DMS 273 (cell line): ENCODE measurements around the gene DEFB119.
"Not testable (repeated sequence)": the region's sequence is repeated elsewhere in the genome, so short reads cannot be mapped to it uniquely, and the experiment has no call there.

Experiments
- DNase-seq: peaks from one replicate; lab custom pipeline; 2025; ENCODE audit not compliant: unreplicated experiment; lab: John Stamatoyannopoulos, UW

Gene DEFB119, protein sequence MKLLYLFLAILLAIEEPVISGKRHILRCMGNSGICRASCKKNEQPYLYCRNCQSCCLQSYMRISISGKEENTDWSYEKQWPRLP

DNA sequence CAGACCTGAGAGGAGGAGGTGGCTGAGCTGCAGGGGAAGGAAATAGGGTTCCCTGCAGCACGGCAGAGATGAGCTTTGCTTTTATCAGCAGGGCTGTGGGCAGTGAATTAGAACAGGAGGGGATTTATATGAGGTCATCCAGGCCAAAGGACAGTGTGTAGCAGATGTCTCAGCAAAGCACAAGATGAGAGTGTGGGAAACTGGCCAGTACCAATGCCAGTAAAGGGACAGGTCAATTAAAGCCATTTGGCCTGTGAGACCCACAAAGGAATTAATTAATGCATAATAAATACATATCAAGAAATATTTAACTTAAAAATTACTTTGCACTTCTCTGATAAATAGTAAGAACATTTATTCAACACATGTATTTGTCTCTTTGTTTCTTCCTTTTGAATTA is at the start of gene DEFB119:
TSS of gene DEFB119 (minus strand) at position 101 of the 400 bp plus-strand sequence. CDS start 107 bp downstream, outside the sequence.
- no peak for DNase-seq

DNA sequence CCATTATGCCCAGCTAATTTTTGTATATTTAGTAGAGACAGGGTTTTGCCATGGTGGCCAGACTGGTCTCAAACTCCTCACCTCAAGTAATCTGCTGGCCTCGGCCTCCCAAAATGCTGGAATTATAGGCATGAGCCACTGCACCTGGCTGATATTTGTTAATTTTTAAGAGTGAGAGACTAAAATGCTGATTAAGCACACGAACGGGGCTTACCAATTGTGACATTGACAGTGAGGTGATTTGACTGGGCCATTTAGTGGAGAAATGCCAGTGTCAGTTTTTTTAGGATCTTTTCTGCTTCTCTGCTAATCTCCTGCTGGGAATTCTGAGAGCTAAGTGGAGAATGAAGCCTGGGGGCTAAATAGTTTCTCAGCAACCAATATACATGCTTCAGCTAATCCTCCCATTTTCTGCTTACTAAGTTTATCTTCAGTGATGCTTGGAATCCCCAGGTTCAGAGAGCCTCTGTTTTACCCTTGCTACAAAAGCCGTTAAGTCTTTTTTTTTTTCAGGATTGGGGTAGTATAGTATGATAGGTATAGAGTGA is 40.3 kb upstream of the DEFB119 start:
- DNase-seq = no peak

DNA sequence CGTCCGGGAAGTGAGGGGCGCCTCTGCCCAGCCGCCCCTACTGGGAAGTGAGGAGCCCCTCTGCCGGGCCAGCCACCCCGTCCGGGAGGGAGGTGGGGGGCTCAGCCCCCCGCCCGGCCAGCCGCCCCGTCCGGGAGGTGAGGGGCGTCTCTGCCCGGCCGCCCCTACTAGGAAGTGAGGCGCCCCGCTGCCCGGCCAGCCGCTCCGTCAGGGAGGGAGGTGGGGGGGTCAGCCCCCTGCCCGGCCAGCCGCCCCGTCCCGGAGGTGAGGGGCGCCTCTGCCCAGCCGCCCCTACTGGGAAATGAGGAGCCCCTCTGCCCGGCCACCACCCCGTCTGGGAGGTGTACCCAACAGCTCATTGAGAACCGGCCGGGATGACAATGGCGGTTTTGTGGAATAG is 37.2 kb upstream of the DEFB119 start:
- DNase-seq = not testable (repeated sequence)

DNA sequence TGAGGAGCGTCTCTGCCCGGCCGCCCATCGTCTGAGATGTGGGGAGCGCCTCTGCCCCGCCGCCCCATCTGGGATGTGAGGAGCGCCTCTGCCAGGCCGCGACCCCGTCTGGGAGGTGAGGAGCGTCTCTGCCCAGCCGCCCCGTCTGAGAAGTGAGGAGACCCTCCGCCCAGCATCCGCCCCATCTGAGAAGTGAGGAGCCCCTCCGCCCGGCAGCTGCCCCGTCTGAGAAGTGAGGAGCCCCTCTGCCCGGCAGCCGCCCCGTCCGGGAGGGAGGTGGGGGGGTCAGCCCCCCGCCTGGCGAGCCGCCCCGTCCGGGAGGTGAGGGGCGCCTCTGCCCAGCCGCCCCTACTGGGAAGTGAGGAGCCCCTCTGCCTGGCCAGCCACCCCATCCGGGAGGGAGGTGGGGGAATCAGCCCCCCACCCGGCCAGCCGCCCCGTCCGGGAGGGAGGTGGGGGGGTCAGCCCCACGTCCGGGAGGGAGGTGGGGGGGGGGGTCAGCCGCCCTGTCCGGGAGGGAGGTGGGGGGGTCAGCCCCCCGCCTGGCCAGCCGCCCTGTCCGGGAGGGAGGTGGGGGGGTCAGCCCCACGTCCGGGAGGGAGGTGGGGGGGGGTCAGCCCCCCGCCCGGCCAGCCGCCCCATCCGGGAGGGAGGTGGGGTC is 36.6 kb upstream of the DEFB119 start:
- DNase-seq = not testable (repeated sequence)

DNA sequence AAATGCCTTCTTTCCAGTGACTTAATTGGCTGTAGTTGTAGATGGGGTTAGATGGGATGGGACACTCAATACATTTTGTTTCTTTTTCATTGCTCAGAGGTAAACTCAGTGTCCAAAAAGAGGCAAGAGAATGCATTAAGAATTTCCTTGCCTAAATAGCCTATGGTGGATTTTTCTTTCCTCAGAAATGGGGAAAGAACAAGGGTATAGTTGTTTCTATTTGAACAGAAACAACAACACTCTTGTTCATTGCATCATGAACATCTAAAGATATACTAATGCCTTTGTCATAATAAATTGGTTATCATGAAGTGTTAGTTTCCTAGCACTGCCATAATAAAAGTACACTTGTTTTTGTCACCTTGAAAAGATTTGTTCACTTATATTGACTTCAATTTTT is 35.4 kb upstream of the DEFB119 start:
- DNase-seq = no peak

DNA sequence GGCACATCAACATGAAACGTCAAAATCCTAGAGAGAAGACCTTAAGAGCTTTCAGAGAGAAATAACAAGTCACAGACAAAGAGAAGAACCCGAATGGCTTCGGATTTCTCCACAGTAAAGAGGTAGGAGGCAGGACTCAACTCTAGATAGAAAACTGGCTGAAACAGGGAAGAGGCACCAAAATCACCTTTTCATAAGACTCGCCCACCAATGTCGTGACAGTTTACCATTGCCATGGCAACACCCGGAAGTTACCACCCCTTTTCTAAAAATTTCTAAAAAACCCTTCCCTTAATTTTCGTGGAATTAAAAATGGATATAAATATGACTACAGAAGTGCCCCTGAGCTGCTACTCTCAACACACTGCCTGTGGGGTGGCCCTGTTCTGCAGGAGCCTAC is 27.9 kb upstream of the DEFB119 start:
- DNase-seq = no peak

DNA sequence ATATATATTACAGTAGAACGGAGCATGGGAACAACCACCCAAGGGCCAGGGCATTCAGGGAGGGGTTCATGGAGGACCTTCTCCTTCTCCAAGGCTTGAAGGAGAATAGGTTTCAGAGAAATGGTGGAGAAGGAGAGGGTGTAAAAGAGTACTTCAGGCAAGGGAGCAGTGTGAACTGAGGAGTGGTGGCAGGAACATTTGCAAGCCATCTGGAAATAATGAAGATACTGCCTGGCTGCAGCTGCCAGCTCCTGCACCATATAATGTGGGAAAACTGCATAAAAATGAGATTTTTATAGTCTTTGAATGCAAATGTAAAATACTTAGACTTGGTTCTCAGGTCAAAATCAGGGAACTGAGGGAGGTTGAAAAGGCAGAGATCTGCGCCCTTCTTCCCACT is 25.3 kb upstream of the DEFB119 start:
- DNase-seq = no peak

DNA sequence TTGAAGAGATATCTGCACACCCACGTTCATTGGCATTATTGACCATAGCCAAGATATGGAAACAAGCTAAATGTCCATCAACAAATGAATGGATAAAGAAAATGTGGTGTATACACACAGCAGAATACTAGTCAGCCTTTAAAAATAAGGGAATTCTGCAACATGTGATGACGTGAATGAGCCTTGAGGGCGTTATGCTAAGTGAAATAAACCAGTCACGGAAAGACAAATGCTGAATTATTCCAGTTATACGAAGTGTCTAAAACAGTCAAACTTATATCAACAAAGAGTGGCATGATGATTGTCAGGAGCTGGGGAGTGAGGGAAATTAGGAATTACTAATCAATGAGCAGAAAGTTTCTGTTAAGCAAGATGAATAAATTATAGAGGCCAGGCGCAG is 24.0 kb upstream of the DEFB119 start:
- no peak for DNase-seq

DNA sequence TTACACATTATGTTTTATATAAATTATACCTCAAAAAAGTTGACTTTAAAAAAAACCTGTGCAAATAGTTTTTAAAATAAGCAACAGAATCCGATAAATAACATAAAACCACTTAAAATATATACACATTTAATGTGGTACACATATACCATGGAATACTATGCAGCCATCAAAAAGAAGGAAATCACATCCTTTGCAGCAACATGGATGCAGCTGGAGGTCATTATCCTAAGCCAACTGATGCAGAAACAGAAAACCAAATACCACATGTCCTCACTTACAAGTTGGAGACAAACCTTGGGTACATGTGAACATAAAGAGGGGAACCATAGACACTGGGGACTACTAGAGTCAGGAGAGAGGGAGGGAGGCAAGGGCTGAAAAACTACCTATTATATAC is 19.6 kb upstream of the DEFB119 start:
- no peak for DNase-seq

DNA sequence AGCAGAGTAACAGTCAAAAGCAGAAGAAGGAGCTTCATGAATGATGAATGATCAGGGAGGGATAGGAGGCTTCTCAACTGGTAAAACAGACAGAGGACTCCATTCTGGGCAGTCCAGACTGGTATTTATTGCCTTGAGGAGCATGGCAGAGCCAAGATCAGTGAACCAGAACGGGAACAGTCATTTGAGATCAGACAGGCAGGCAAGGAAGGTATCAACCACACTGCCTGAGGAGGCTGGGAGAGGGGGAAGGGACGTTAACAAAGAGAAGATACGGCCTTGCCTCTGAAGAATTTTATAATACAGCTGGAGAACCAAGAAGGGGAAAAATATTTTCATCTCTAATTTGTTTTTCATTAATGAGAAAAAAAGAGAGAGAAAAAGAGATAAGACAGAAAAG is 15.7 kb upstream of the DEFB119 start, which contains the start of gene DEFB121:
TSS of gene DEFB121 (minus strand) at position 101 of the 400 bp plus-strand sequence. CDS start at position 38, 63 bp downstream.
- DNase-seq = no peak

DNA sequence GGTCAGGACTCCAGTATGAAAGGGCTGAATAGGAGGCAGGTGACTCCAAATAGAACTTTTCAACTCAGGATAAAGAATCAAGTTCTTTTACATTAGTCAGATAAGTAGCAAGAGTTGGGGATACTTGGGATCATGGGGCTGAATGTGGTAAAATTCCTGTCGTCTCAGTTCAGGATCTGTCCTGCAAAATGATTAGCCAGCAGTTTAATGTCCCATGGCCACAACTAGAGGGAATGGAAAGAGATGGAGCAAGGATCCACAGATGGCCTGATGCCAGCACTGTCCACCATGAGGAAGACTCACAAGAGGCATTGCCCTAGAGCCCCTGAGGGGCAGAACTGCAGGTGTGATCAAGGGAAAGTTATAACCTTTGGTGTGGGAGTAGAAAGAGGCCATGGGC is 13.5 kb upstream of the DEFB119 start:
- no peak for DNase-seq

DNA sequence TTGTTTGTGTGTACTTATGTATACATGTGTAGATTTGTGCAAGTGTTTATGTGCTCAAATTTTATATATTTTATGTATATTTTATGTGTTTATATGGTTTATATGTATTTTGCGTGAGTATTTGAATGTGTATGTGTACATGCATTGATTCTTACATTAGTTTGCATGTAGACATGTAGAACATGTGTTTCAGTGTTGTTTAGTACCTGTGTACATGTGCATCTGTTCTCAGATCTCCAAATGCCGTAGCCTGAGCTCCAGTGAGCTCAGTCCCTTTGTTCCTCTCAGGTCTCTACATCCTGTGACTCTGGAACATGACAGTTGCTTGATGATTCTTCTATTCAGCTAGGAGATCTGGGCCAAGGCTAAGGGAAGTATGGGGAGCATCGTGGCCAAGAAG is 4.5 kb upstream of the DEFB119 start:
- DNase-seq = no peak

DNA sequence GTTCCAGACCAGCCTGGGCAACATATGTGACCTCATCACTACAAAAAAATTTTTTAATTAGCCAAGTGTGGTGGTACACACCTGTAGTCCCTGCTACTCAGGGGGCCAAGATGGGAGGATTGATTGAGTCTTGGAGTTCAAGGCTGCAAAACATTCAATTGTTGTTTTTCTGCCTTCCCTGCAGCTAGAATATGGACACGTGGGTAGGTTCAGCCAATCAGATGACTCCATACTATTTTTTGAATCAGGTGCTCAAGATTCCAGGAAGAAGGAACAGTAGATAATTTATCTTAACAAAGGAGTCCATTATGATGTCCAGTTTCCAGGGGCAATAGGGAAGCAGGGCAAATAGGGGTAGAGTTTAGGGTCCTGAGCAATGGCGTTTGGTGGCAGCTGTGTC is 2.4 kb upstream of the DEFB119 start:
- no peak for DNase-seq

DNA sequence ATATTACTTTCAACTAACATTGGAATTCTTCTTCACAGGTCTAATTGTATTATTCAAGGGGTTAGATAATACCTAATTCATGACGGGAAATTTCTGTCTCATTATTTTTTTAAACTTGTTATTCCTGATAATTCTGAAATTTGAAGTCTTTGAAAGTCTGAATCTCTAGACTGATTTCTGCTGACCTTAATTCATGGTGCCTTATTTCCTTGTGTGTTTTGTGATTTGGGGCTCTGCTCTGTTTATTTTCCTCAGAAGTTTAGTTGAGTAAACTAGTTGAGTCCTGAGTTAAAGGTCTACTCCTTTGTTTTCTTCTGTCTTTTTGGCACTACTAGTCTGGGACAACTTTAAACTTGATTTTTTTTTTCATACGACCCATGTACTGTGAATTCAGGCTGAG is 16.0 kb downstream of the DEFB119 start:
- no peak for DNase-seq

DNA sequence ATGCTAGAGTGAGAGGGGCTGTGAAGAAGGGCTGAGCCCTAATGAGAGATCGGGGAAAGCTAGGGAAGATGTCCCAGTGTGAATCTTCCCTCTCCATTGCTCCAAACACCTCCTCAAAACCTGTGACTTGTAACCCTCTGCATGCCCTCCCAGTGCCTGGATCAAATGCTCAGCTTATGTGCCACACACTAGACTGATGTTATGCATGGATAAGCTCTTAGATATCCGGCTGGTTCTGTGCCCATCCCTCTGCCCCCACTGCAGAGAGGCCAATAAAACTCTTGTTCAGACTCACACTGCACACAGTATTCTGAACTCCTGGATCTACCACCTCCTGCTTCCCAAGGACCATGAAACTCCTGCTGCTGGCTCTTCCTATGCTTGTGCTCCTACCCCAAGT is 22.1 kb downstream of the DEFB119 start, which contains the start of gene DEFB118:
TSS of gene DEFB118 (plus strand) at position 301 of the 400 bp plus-strand sequence. CDS start at position 351, 50 bp downstream.
- no peak for DNase-seq

DNA sequence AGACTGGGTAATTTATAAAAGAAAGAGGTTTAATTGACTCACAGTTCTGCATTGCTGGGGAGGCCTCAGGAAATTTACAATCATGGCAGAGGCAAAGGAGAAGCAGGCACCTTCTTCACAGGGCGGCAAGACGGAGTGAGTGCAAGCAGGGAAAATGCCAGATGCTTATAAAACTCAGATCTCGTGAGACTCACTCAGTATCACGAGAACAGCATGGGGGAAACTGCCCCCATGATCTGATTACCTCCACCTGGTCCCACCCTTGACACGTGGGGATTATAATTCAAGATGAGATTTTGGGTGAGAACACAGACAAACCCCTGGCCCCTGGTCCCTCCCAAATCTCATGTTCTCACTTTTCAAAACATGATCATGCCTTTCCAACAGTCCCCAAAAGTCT is 26.1 kb downstream of the DEFB119 start:
- DNase-seq = not testable (repeated sequence)

DNA sequence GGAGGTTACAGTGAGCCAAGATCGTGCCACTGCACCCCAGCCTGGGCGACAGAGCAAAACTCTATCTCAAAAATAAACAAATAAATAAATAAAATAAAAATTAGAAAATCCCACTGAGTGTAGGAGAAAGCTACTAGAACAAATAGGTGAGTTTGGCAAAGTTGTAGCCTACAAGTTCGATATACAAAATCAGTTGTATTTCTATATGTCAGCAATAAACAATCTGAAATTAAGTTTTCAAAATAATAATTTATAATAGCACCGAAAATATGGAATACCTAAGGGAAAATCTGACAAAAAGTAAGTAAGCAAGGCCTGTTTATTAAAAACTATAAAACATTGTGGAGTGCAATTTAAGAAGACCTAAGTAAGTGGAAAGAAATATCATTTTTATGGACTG is 27.1 kb downstream of the DEFB119 start:
- DNase-seq = no peak

DNA sequence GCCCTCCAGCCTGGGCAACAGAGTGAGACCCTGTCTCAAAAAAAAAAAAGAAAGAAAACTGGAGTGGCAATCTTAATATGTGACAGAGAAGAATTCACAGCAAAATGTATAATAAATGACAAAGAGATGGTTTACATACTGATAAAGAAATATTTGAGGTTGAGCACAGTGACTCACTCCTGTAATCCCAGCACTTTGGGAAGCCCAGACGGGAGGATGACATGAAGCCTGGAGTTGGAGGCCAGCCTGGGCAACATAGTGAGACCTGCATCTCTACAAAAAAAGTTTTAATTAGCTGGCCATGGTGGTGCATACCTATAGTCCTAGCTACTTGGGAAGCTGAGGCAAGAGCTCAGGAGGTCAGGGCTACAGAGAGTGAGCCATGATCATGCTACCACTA is 34.4 kb downstream of the DEFB119 start:
- DNase-seq = no peak

DNA sequence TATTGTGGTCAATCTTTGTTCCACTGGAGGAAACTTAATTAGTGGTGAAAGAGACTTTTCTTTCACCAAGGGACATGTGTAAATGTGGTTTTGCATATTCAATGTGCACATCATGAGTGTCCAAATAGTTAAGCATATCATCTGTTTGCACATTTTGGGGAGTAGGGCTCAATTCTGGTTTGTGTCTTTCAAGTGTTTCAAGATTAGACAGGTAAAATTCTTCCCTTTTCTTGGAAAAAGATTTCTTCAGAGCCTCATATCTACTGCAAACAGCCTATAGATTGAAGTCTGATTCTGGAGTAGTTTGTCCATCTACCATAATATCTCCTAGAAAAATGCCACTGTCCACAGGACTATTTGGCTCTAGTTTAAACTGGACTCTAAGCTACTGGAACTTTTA is 48.9 kb downstream of the DEFB119 start:
- DNase-seq = no peak

DNA sequence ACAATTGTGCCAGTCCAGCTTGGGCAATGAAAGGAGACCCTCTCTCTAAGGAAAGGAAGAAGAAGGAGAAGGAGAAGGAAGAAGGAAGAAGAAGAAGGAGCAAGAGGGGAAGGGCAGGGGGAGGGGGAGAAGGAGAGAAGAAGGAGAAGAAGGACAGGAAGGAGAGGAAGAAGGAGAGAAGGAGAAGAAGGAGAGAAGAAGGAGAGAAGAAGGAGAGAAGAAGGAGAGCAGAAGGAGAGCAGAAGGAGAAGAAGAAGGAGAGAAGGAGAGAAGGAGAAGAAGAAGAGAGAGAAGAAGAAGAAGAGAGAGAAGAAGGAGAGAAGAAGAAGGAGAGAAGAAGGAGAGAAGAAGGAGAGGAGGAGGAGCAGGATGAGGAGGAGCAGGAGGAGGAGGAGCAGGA is 59.5 kb downstream of the DEFB119 start:
- no peak for DNase-seq
